Measurements from ENCODE around the gene TMEM63C. TPM values are rescaled to one million over a fixed set of nuclear protein-coding genes. Genes with fewer than 3 reads are reported as not detected.

The TMEM63C gene
- total RNA-seq, result under 1 TPM in 1 of 2 donors, not detected in 1; under 0.01 TPM

DNA sequence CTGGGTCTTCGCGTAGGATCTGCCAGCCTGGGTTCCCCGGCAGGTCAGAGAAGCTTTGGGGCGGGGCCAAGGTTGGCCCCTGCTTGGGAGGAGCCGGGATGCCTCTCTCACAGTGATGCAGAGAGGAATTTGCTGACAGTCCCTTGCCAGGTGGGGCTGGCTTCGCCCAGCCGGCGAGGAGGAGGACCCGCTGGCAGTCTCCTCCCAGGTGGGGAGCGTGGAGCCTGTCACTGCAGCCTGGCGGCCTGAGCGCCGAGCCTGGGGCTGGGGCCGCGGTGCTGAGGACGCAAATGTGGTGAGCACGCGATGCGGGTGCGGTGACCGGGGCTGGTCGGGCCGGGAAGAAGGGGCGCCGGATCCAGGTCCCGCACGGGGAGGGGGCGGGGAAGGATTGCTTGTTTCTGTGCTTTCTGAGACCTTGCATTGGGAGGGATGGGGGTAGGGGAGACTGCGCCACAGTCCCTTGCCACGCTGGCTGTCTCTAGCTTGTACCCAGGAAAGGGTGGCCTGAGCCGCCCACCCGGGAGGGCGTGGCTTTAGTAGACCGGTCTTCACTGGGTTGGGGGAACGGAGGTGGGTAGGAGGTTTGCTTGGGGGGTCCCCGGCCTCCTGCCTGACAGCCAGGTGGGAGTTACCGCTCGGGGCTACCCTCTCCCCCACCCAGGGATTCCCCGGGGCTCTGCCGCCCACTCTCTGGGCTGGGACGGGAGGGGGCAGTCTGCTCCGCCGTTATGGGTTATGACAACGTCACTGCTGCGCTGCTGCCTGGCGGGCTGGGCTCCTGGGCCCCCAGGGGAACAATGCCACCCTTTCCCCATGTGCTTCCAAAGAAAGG lies at the start of gene TMEM63C:
Gene TMEM63C, plus strand, starts transcription at position 196 of the 835 bp plus-strand sequence. CDS start 37,016 bp downstream, outside the sequence.

DNA sequence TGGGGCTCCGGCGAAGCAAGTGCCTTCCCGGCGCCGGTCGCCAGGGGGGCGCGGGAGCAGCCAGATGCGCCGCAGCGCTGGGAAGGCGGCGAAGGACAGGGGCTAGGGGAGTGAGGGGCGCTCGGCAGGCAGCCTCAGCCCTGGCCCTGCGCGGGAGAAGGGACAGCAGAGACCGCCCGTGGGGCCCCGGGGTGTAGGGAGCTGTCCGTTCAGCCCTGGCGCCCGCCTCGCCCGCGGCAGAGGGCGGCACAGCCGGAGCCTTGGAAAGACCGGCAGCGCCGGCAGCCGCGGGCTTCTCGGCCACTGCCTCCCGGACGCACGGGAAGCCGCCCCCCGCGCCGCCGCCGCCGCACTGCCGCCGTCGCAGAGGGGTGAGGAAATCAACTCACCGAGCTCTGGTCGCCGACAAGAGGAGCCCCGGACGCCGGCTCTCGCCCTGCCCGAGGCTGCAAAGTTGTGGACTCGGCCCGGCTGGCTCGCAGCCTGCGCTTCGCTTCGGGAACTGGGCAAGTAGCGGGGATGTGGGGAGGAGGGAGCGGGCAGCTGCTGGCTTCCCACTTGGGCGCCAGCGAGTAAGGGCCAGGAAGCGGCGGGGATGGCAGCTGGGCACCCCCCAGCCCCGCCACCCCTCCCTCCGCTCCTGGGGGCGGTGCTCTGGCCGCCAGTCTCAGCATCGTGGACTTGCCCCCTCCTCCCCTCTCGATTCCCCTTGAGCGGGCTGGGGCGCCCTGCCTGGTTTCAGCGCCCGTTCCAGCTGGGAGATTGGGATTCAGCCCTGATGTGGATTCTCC lies 40.2 kb upstream of the TMEM63C start, which contains the start of gene ZDHHC22:
Gene ZDHHC22, minus strand, starts transcription at position 578 of the 791 bp plus-strand sequence. CDS start 2,053 bp downstream, outside the sequence.

GRCh38 chr14:77271113-77271710 lies 89.6 kb downstream of the TMEM63C start, which contains the start of gene NGB:
TSS of gene NGB (minus strand) at chr14:77271206. CDS start at chr14:77270937, 269 bp downstream.

Small RNA genes within 50 kb of the gene (small RNA-seq; reads per million reads assigned to genes)
- gene MIR1260A (0 reads per million in 2 donors), gene RF00421 (0 reads per million in 2 donors)

Other genes starting within 250 kb of the TMEM63C start
- gene IRF2BPL, start 153.1 kb upstream of the TMEM63C start, total RNA-seq, result 10 to 100 TPM; 21.7 to 25.6 TPM
- 10 to 100 TPM; 32.0 to 35.3 TPM for gene CIPC, start 83.5 kb upstream of the TMEM63C start, total RNA-seq
- not detected for gene ZDHHC22, start 40.0 kb upstream of the TMEM63C start, total RNA-seq
- not detected for gene NGB, start 89.4 kb downstream of the TMEM63C start, total RNA-seq
- 10 to 100 TPM; 18.2 to 27.3 TPM for gene POMT2, start 139.1 kb downstream of the TMEM63C start, total RNA-seq
- 10 to 100 TPM; 27.0 to 64.4 TPM for gene GSTZ1, start 139.2 kb downstream of the TMEM63C start, total RNA-seq
- 10 to 100 TPM; 19.6 to 28.0 TPM for gene TMED8, start 195.3 kb downstream of the TMEM63C start, total RNA-seq
- 1 to 10 TPM; 1.0 to 2.0 TPM for gene SAMD15, start 195.6 kb downstream of the TMEM63C start, total RNA-seq
- gene NOXRED1, start 241.7 kb downstream of the TMEM63C start, total RNA-seq, result 1 to 10 TPM in 1 of 2 donors, under 1 TPM in 1; 0.33 to 1.4 TPM

Data from melanocyte of skin (primary cell).